GM18526 (cell line): ENCODE measurements around the gene HOXD10.

ENCODE experiments used
- POLR2A ChIP-seq: IDR thresholded peaks from 3 replicates; pipeline ENCODE4 v1.6.1; 2011; ENCODE audit not compliant: insufficient read length; ENCODE audit errors: extremely low read depth

Gene HOXD10

GRCh38 chr2:176079831-176080539 lies 36.6 kb upstream of the HOXD10 start:
- TF ChIP-seq POLR2A, result no peak

- no peak for TF ChIP-seq POLR2A
These were observed 35.8 kb upstream of the HOXD10 start for GRCh38 chr2:176080540-176081375.

GRCh38 chr2:176081376-176081836 lies 35.2 kb upstream of the HOXD10 start:
- no peak for TF ChIP-seq POLR2A

GRCh38 chr2:176081837-176082524 lies 34.6 kb upstream of the HOXD10 start:
- no peak for TF ChIP-seq POLR2A

- TF ChIP-seq POLR2A, result no peak
These were observed 34.1 kb upstream of the HOXD10 start for GRCh38 chr2:176082525-176082823.

- no peak for TF ChIP-seq POLR2A
These were observed 33.5 kb upstream of the HOXD10 start for GRCh38 chr2:176082824-176083751.

- TF ChIP-seq POLR2A, result no peak
These were observed 32.7 kb upstream of the HOXD10 start, which contains the start of gene EVX2 for GRCh38 chr2:176083796-176084261. EVX2 (minus strand) TSS chr2:176083962; CDS start chr2:176083776, 186 bp downstream.

GRCh38 chr2:176084611-176085119 lies 31.9 kb upstream of the HOXD10 start:
- TF ChIP-seq POLR2A, result no peak

GRCh38 chr2:176085120-176085788 lies 31.3 kb upstream of the HOXD10 start:
- TF ChIP-seq POLR2A, result no peak

- no peak for TF ChIP-seq POLR2A
These were observed 30.5 kb upstream of the HOXD10 start for GRCh38 chr2:176085861-176086771.

GRCh38 chr2:176087330-176088047 lies 29.1 kb upstream of the HOXD10 start:
- TF ChIP-seq POLR2A, result no peak
